GM21360 (cell line): ENCODE data around the gene SHISA6.

Experiments
- ATAC-seq: cut with Tn5 transposase; IDR thresholded peaks from one replicate; pipeline ENCODE4 v1.9.1; 2021; ENCODE audit warnings: mild to moderate bottlenecking, moderate library complexity; ENCODE audit not compliant: unreplicated experiment

Gene SHISA6

DNA sequence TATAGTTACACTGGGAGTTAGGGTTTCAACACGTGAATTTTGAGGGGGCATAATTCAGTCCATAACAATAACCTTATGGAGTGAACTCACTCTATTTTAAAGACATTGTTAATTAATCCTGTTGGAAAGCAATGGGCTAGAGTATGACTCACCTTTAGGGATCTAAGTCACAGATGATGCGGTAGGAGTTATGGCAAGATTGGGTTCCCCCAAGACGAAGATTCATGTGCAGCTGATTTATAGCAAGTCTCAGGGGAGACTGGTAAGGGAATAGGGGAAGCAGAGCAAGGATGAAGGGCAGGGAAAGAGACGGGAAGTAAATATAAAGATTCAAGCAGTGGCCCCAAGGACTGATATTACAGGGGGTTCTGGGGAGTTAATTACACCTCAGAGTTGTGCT lies 197.7 kb downstream of the SHISA6 start:
- ATAC-seq = no peak

DNA sequence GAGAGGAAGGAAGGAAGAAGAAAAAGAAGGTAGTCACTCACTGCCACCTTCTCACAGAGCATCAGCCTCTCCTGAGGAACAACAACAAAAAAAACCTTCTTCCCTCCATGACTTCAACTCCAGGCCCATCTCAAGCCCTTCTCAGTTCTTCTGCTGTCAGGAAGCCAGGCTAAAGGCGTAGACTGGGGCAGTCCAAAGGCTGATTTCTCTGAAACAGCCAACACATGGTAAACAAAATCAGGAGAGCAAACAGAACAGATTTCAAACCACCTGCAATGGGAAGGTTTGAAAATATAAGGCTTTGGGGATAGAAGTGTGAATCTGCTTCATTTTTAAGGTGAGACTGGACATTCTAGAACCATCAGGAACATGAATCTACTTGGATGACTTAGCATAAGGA lies 200.0 kb downstream of the SHISA6 start:
- no peak for ATAC-seq

DNA sequence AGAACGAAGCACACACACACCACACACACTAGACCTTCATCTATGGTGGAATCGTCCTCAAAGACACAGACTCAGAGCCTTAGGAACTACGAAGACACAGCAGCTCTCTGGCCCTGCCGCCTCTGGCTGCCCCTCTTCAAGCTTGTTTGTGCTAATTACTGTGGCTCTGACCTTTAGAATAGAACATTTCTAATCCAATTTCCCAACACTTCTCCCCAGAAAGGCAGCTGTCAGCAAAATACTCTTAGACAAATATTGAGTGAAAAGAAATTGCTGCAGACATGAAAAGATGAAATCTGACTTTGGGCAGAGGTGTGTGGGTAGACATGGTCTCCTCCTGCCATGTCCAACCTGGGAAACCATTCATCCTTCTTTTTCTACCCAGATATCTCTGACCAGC lies 205.3 kb downstream of the SHISA6 start:
- ATAC-seq = no peak

DNA sequence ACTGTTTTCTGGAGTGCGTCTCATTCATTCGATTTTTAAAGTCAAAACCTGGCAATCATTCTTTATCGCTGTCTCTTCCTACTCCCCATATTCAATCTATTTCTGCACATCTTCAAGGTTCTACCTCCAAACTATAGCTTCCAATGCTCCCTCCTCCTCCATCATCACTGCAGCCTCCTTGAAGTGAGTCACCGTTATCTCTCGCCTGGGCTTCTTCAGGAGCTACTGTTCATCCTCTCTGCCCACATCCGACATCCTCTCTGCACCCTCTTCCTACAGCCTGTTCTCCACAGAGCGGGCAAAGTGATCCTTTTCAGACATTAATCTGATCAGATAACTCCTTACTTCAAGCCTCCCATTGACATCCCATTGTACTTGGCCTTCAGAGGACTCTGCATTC lies 213.1 kb downstream of the SHISA6 start:
- no peak for ATAC-seq

DNA sequence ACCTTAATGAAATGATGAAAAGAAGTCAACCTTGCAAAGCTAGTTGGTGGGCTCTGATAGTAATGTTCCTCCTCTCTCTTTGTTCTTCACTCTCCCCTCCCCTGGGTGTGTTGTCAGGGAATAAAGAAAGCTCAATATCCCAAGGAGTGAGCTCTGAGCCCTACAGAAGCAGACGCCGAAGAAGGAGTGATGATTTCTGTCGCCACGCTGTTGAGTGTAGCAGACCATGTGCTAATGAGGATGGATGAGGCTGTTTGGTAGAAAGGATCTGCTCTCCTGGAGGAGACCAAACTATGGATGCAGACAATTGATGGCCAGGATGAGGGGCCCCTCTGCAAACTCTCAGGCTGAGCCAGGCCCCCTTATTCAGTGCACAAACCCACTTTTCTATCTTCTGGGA lies 217.3 kb downstream of the SHISA6 start:
- no peak for ATAC-seq

DNA sequence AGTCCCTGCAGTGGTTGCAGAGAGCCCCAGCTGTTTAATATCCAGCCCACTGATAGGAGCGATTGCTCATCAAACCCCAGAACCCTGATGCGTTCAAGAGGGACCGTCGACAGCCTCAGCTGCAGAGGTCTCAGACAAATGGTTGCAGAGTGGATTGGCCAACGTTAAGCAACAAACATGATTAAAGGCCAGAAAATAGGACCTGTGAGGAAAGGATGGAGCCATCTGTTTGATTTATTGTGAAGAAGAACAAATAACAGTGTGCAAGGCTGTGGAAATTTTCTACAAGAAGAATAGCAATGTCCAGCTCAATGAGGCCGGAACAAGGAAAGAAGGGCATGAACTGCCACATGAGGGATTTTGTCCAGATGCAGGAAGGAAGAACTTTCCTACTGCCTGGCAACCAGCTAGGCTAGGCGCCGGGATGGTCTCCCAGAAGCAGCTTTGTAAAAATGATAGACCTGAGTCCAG lies 218.9 kb downstream of the SHISA6 start:
- ATAC-seq = no peak

DNA sequence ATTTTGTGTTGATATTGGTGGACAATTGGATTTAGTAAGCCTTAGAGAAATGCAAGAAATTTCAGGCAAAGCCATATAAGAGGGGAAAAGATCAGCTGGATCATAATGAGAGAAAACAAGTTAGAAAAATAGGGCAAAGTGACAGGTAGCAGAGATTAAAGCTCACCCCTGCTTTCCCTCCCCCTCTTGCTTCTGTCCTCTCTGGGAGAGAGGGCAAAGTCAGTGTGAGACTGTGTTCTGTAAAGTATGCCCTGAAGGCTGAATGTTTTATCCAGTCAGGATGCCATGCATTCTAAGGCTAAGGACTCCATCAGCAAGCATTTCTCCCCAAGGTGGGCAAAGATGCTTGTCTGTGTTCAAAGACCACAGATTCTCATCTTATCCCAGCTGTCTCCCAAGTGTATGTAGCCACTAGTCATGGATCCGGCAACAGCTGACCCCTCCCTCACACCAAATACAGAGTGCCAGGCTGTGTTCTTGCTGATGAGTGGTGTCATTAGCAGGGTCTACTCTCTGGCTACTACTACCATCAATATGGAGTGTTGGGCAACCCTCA lies 221.1 kb downstream of the SHISA6 start:
- ATAC-seq = no peak

DNA sequence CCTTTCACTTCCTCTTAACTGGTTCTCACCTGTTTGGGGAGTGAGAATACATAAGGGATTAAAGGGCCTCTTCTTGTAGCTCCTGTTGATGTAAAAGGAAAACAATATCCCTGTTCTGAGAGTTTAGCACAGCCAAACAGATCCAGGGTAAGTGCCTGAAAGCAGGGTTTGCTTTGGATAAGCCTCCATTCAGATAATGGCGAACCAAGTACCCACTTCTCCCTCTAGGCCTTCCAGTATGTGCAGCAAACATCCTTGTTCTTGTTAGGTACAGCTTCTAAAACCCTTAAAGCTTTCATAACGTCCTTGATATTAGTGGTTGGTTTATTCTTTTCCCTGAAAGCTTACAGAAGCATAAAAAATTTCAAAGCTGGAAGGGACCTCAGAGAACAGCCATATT lies 226.6 kb downstream of the SHISA6 start:
- ATAC-seq = no peak

DNA sequence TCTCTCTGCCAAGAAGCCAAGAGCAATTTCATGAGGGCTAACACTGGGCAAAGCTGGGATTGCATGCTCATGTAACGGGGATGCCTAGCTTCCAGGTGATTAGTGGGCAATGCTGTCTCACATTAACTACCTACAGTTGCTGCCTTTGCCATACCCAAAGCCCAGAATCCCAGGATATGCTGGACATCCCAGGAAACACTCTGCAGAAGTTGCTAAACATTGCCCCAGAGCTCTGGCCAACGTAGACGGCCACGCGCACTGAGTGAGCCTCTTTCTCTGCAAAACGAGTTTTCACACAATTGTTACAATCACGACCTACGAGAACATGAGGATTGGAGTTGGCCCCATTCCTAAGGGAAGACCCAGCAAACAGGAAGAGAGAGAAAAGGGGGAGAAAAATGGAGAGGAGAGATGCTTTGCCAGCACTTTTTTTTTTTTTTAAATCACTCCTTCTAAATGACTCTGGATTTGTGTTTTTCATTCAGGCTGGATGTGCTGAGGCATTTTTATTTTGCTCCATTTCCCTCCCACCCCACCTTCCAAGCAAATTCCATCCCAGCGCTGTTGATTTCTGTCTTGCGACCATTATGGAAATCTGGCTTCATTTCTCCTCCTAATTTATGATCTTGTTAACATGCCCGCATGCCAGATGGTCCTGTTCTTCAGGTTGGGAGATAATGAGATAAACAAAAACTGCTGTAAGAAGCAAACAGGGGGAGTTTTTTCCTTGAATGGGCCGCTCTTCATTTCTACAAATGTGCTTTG lies 244.5 kb downstream of the SHISA6 start:
- ATAC-seq = no peak

DNA sequence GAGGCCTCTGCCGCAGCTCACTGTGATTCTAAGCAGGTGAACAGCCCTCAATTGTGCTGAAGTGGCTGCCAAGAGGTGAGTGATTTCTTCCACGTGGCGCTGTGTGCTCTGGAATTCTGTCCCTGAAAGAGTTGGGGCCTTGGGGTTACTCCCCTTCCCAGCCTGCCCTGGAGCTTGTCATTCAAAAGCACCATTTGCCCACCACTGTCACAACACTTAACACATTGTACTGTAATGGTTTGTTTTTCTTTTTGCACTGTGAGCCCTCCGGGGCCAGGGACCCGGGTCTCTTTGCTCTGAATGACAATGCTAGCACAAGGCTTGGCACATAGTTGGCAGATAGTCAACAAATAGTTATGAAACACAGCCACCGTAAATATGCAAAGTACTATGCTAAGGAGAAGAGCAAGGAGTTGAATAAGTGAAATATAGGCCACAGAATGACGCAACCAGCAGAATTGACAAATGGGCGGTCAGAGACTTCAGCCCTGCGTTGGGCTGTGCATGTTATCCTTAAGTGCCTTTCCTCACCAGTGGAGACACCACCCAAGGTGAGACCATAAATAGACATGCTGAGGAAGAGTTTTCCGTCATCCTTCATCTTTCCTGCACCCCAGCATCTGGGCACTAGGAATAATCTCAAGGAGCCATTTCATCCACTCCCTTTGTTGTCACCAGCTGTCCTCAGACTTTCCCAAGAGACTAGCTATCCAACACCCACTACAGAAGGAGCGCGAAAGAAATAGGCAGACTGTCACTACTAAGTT lies 245.3 kb downstream of the SHISA6 start:
- no peak for ATAC-seq

DNA sequence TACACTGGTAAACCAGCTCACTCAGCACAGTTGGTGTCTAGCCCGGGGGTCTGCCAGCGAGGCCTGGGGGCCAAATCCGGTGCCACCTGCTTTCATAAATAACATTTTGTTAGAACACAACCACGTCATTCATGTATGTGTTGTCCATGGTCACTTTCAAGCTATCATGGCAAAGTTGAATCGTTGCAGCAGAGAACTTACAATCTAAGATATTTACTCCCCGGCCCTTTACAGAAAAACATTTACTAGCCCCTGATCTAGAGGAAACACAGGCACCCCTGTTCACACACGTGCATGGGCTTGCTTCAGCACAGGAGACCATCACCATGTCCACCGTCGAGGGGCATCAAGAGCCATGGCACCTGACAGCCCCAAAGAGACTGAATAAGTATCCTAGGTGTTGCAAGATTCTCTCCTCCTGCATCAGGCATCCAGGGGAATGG lies 245.9 kb downstream of the SHISA6 start:
- ATAC-seq = no peak

DNA sequence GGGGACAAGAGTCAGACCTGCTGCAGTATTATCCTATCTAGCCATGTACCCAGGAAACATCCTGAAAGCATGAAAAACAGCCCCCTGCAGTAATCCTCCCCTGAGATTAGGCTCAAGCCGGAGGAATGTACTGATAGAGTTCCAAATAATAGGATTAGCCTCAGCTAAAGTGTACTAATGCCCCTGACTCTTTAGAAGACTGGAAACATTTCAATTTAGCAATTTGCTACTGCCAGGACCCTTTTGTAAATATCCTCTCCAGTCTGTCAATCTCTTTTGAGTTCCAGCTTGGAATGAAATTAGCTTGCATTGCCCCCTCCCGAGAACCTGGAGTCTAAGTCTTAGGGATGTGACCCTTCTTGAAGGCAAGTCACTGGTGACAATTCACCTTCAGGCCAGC lies 246.5 kb downstream of the SHISA6 start:
- no peak for ATAC-seq

DNA sequence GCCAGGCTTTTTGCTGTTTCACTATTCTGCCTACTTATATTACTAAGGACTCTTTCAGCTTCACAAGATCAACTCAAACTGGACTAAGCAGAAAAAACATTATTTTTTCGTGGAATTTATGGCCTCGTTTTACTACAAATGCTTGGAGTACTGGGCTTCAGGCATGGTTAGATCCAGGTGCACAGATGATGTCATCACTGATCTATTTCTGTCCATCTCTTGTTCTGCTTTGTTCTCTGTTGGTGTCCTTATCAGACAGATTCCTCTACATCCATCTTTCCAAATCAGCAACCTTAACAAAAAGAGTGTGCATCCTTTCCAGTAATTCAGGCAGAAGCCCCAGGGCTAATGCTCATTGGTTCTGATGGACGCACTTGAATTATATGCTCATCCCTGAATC lies 247.4 kb downstream of the SHISA6 start:
- no peak for ATAC-seq

DNA sequence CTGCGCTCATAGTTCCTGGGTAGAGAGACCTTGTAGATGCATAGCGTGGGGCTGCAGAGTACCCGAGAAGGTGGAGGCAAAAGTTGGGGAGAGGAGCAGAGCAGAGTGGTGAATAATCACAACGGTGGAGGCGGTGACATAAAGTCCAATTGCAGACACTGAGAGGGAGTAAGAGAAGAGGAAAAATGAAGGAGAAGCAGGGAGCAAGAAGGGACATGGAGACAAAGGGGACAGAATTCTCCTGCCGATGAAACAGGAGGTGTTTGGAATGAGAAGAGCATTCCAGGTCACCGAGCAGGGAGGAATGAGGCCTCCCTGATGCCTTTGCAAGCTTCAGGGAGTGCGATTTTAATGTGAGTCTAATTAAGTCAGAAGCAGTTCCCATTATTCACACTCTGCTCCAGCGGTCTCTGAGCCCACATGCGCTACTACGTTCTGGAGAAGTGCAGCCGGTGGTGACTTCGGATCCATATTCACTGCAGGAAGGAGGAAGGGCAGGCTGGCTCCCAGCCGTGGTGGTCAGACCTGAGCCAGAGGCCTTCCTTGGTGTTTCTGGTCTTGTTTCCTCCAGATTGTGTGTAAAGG lies 249.2 kb downstream of the SHISA6 start:
- ATAC-seq = no peak

DNA sequence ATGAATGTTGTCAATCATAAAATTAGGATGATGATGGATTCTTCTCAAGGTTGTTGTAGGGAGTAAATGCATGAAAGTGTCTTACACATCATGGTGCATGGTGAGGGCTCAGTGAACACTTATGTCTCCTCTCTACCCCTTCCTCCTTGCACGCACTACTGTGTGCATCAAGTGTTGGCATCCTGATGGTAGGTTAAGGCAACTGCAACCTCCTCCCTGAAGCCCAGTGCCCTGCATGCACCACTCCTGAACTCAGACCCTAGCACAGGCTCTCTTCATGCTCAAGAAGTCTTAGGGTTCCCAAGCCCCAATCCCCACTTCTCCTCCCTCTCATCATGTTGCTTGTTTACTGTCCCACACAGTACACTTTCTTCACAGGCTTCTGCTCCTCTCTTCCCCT lies 251.5 kb downstream of the SHISA6 start:
- ATAC-seq = no peak

DNA sequence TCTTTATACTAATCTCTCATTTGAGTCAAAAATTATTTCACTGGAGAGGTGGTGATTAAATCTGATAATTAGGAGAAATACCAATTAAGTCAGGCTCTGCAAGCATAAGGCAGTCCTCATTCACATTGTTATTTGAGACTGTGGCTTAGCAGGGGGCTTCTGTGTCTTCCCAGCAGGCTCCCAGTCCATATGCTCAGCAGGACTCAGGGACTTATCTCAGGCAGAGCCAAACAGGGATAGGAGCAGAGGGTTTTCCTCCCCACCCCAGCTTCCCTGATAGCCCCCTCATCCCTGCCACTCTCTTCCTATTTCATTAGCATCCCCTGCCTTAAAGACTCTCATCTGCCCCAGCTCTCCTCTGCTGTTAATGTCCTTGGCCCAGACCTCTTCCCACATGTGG lies 252.9 kb downstream of the SHISA6 start:
- no peak for ATAC-seq

DNA sequence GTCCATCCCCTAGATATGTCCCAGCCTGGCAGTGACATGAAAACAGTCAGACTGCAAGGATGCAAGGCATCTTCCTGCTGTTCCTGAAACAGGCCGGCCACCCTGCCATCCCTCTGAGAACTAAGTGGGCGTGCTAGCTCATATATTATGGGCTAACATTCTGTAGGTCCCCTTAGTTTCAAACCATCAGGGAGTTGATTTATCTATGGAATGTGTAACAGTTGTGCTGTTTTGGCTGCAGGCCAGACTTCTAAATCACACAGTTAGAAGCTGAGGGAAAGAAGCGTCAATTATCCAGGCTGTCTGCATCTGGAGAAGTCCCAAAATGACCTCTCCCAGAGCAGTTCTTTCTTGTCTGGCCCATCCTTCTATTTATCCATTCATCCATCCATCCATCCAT lies 254.6 kb downstream of the SHISA6 start:
- no peak for ATAC-seq

DNA sequence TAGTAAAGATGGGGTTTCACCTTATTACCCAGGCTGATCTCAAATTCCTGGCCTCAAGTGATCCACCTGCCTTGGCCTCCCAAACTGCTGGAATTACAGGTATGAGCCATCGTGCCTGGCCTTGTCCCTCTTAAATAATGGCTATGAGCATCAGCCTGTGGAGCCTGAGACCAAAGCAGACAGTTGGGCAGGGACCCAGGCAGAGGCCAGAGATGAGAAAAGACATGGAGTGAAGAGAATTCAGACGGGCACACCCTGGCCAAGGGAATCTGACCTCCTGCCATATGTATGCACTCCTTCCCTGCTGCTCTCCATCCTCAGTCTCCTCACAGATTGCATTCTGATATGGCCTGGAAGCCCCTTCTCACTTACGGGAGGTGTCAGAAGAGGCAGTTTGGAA lies 258.9 kb downstream of the SHISA6 start:
- ATAC-seq = no peak

DNA sequence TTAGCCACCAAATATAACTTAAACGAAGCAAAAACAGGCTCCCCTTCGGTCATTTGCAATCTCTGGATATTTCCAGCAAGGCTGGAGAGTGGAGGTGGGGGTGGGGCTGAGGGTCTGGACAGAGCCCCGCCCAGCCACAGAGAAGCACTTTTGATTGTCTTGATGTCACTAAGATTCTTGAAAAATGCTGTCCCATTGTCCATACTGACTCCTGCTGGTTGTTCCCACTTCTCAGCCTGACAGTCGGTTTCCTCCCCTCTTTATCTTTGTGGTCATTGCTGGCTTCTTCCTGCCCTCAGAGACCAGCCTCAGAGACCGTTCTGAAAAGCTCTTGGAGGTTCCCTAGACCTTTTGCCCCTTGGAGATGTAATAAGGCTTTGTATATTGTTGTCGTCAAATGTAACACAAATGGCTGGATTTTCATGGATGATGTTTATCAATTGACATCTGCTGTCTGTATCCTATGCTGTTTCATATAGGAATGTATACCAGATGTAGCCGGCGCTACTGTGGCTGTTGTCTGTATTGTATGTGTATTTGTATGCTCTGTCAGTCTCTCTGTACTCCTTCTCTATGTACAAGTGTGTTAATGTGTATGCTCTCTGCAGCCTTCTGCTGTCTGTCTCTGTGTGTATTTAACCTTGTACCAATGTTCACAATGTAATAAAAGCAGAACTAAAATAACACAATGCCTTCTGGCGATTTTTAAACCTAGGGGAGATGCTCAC lies 262.5 kb downstream of the SHISA6 start:
- no peak for ATAC-seq

DNA sequence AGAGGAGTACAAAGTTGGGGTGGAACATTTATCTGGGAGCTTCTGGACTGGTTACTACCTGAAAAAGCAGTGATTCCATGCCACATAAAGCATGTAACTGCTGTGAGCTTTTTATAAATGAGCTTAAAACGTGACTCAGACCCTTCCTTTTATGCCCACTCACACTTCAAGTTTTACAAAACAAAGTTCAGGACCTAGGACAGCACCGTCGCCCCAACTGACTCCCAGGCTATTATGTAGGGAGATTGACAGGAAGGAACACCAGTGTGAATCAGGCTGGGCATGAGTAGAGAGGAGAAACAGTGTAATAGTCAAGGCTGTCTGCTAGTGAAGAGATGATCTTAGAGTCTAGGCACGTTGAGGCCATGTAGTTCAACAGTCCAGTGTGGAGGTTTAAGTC lies 265.6 kb downstream of the SHISA6 start:
- no peak for ATAC-seq

DNA sequence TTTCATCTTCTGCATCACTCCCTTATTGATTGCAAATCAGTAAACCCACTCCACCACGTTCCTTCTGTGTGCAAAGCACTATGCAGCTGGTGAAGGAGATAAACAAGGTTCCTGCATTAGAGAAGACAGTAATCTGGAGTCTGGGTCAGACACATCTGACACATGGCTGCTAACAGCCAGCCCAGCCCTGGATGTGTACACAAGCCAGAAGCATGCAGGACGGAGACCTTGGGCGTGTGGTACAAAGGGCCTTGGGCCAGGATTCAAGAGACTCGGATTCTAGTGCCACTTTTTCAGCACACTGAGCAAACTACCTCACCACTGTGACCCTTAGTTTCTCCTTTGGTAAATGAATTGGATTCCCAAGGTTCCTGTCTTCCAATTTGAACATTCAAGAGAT lies 270.7 kb downstream of the SHISA6 start:
- no peak for ATAC-seq
